Body of pancreas (tissue), 4 donors: ENCODE data around the gene CASP8.

Experiments
- POLR2A ChIP-seq, 3 donors: fragments of 450-650 bp; IDR thresholded peaks; one replicate each; pipeline ENCODE4 v1.6.1; 2016; ENCODE audit warnings: antibody characterized with exemption in 3 of 3, mild to moderate bottlenecking in 2 of 3
- TF ChIP-seq, protein P1 (sequence below), 7 experiments: fragments of 450-650 bp in 4 of 7; fragments of 200-600 bp in 3 of 7; sonication (generic) in 3 of 7; IDR thresholded peaks; one replicate each; pipeline ENCODE4 v1.5.1; 2016 to 2019; ENCODE audit warnings: antibody characterized with exemption in 7 of 7

DNA sequence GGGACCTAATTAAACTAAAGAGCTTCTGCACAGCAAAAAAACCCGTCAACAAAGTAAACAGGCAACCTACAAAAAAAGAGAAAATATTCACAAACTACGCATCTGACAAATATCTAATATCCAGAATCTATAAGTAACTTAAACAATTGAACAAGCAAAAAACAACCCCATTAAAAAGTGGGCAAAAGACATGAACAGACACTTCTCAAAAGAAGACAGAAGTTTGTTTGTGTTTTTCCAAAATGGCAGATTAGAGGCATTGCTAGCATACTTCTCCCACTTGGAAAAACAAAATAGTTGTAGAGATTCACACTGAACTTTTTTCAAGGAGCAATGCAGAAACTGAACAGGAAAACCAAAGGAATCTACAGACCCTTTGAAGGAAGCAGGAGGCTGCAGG, 59.2 kb downstream of the CASP8 start:
- TF ChIP-seq, protein P1, sequence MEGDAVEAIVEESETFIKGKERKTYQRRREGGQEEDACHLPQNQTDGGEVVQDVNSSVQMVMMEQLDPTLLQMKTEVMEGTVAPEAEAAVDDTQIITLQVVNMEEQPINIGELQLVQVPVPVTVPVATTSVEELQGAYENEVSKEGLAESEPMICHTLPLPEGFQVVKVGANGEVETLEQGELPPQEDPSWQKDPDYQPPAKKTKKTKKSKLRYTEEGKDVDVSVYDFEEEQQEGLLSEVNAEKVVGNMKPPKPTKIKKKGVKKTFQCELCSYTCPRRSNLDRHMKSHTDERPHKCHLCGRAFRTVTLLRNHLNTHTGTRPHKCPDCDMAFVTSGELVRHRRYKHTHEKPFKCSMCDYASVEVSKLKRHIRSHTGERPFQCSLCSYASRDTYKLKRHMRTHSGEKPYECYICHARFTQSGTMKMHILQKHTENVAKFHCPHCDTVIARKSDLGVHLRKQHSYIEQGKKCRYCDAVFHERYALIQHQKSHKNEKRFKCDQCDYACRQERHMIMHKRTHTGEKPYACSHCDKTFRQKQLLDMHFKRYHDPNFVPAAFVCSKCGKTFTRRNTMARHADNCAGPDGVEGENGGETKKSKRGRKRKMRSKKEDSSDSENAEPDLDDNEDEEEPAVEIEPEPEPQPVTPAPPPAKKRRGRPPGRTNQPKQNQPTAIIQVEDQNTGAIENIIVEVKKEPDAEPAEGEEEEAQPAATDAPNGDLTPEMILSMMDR (IDR thresholded peaks at IDR 0.05) = no peak
- no peak for TF ChIP-seq POLR2A (IDR thresholded peaks at IDR 0.05)
